Gastroesophageal sphincter (tissue), 3 donors: ENCODE results near the gene PEMT.

Experiments used
- EP300 ChIP-seq: sonication (generic); formaldehyde crosslinking; IDR thresholded peaks from one replicate; pipeline ENCODE4 v1.6.1; 2017; ENCODE audit warnings: antibody characterized with exemption, mild to moderate bottlenecking
- POLR2A ChIP-seq, 2 donors: fragments of 450-650 bp; IDR thresholded peaks; one replicate each; pipeline ENCODE4 v1.6.1; 2017; ENCODE audit warnings: antibody characterized with exemption in 2 of 2, mild to moderate bottlenecking in 2 of 2, moderate library complexity in 1 of 2
- POLR2AphosphoS5 ChIP-seq: sonication (generic); formaldehyde crosslinking; IDR thresholded peaks from one replicate; pipeline ENCODE4 v1.6.1; 2017; ENCODE audit warnings: antibody characterized with exemption
- TF ChIP-seq, protein P1 (sequence below), 4 experiments: fragments of 200-600 bp in 2 of 4; fragments of 450-650 bp in 2 of 4; sonication (generic) in 1 of 4; IDR thresholded peaks; one replicate each; pipeline ENCODE4 v1.5.1; 2017 to 2019; ENCODE audit warnings: antibody characterized with exemption in 4 of 4, mild to moderate bottlenecking in 2 of 4, moderate library complexity in 2 of 4

DNA sequence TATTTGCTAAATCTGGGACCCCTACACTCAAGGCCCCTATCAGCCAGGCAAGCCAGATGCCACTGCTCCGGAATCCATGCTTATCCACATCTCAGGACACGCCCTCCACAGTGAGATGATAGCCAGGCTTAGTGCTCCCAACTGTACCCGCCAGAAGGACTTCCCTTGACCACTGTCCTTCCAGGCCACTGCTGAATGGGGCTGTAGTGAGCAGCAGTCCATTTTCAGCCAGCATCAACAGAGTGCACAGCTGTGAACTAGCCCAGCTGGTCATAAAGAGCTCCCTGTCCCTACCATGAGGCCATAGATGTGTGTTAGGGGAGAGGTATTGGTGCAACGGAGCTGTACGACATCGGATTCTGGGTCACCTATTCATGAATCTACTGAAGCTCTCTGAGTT is 127.7 kb downstream of the PEMT start:
- TF ChIP-seq POLR2AphosphoS5 (no peak), POLR2A (IDR thresholded peaks at IDR 0.05) (no peak), EP300 (no peak)
- TF ChIP-seq, protein P1, sequence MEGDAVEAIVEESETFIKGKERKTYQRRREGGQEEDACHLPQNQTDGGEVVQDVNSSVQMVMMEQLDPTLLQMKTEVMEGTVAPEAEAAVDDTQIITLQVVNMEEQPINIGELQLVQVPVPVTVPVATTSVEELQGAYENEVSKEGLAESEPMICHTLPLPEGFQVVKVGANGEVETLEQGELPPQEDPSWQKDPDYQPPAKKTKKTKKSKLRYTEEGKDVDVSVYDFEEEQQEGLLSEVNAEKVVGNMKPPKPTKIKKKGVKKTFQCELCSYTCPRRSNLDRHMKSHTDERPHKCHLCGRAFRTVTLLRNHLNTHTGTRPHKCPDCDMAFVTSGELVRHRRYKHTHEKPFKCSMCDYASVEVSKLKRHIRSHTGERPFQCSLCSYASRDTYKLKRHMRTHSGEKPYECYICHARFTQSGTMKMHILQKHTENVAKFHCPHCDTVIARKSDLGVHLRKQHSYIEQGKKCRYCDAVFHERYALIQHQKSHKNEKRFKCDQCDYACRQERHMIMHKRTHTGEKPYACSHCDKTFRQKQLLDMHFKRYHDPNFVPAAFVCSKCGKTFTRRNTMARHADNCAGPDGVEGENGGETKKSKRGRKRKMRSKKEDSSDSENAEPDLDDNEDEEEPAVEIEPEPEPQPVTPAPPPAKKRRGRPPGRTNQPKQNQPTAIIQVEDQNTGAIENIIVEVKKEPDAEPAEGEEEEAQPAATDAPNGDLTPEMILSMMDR (IDR thresholded peaks at IDR 0.05): no peak
